T-helper 2 cell treated with Interferon-gamma antibody and Interleukin-4, amounts not matched to agents 5 μg/mL and 100 μg/mL, for 36 hours (primary cell): ENCODE data around the gene SMC1A.
"Not testable (repeated sequence)": the region's sequence is repeated elsewhere in the genome, so short reads cannot be mapped to it uniquely, and the experiment has no call there.

Experiments
- DNase-seq: peaks from one replicate; pipeline ENCODE4 v3.0.0; 2021; ENCODE audit warnings: low spot score
- H3K27ac Mint-ChIP-seq: one replicate; pipeline ENCODE4 v1.8.0; 2021; ENCODE audit warnings: mild to moderate bottlenecking, mixed read lengths
- H3K27me3 Mint-ChIP-seq: one replicate; pipeline ENCODE4 v1.8.0; 2021; ENCODE audit warnings: low read depth, mixed read lengths
- H3K36me3 Mint-ChIP-seq: one replicate; pipeline ENCODE4 v1.8.0; 2021; ENCODE audit warnings: low read depth, mixed read lengths
- H3K4me1 Mint-ChIP-seq: one replicate; pipeline ENCODE4 v1.8.0; 2021; ENCODE audit warnings: low read depth, mixed read lengths
- H3K4me3 Mint-ChIP-seq: one replicate; pipeline ENCODE4 v1.8.0; 2022; ENCODE audit warnings: mild to moderate bottlenecking, moderate library complexity, mixed read lengths
- H3K9me3 Mint-ChIP-seq: one replicate; pipeline ENCODE4 v1.8.0; 2021; ENCODE audit warnings: mixed read lengths

The SMC1A gene

GRCh38 chrX:53422086-53422860 is at the start of gene SMC1A:
TSS of gene SMC1A (minus strand) at chrX:53422654. CDS start at chrX:53422600, 54 bp downstream.
- peak; percentile 93 for DNase-seq
- Mint-ChIP-seq H3K36me3 (peaks cover 18% of the 10 kb centered on the region), H3K4me3 (peak within 1 kb of the TSS; percentile 87), H3K4me1 (peaks cover 22% of the 10 kb centered on the region), H3K27me3 (no peaks in the 10 kb centered on the region), H3K27ac (peak within 1 kb of the TSS; percentile 97), H3K9me3 (no peaks in the 10 kb centered on the region)

GRCh38 chrX:53471346-53471745 is 48.9 kb upstream of the SMC1A start:
- Mint-ChIP-seq H3K4me3 (no peak overlapping the region), H3K27me3 (peaks cover 5% of the 10 kb centered on the region), H3K36me3 (no peaks in the 10 kb centered on the region), H3K9me3 (no peaks in the 10 kb centered on the region), H3K27ac (no peak overlapping the region), H3K4me1 (no peaks in the 10 kb centered on the region)
- DNase-seq = no peak

DNA sequence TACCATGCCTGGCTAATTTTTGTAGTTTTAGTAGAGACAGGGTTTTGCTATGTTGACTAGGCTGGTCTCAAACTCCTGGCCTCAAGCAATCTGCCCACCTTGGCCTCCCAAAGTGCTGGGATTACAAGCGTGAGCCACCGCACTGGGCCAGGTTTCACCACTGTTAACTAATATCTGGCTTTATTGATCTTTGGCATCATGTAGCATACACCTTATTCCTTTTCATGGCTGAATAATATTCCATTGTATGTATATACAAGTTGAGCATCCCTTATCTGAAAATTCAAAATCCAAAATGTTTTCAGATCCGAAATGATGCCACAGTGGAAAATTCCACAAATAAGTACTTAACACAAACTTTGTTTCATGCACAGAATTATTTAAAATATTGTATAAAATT is 46.2 kb upstream of the SMC1A start:
- H3K9me3 Mint-ChIP-seq, H3K4me3 Mint-ChIP-seq, H3K27me3 Mint-ChIP-seq, DNase-seq, H3K4me1 Mint-ChIP-seq, H3K27ac Mint-ChIP-seq, H3K36me3 Mint-ChIP-seq: not testable (repeated sequence)

DNA sequence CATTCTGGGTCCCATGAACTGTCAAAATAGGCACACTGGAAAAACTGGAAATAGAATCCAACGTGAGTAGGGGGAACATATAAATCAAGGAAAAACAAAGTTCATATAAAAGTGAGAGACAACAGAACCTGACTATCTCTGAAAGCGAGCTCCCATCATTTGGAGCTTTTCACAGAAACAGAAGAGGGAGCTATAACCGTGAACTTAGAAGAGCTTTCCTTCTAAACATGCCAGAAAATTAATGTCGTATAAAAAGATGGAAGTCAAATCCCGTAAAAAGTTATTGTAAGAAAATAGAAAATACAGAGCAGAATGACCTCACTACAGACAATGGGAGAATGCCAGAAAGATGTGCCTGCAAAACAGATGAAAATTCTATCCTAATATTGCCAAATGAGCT is 35.6 kb upstream of the SMC1A start:
- Mint-ChIP-seq H3K9me3 (no peaks in the 10 kb centered on the region), H3K27me3 (peaks cover 15% of the 10 kb centered on the region), H3K4me3 (no peak overlapping the region), H3K4me1 (no peaks in the 10 kb centered on the region), H3K36me3 (no peaks in the 10 kb centered on the region), H3K27ac (no peak overlapping the region)
- no peak for DNase-seq

GRCh38 chrX:53456254-53456653 is 33.8 kb upstream of the SMC1A start:
- H3K4me1 Mint-ChIP-seq = no peaks in the 10 kb centered on the region

GRCh38 chrX:53452812-53453211 is 30.4 kb upstream of the SMC1A start:
- Mint-ChIP-seq H3K27ac (no peak overlapping the region), H3K9me3 (no peaks in the 10 kb centered on the region), H3K27me3 (peaks cover 8% of the 10 kb centered on the region), H3K4me3 (no peak overlapping the region), H3K4me1 (no peaks in the 10 kb centered on the region), H3K36me3 (no peaks in the 10 kb centered on the region)
- no peak for DNase-seq

More at GRCh38 chrX:53456254-53456653, 33.8 kb upstream of the SMC1A start:
- no peaks in the 10 kb centered on the region for H3K9me3 Mint-ChIP-seq
- peaks cover 13% of the 10 kb centered on the region for H3K27me3 Mint-ChIP-seq
- no peak overlapping the region for H3K4me3 Mint-ChIP-seq
- DNase-seq = no peak
- no peaks in the 10 kb centered on the region for H3K36me3 Mint-ChIP-seq
- no peak overlapping the region for H3K27ac Mint-ChIP-seq

DNA sequence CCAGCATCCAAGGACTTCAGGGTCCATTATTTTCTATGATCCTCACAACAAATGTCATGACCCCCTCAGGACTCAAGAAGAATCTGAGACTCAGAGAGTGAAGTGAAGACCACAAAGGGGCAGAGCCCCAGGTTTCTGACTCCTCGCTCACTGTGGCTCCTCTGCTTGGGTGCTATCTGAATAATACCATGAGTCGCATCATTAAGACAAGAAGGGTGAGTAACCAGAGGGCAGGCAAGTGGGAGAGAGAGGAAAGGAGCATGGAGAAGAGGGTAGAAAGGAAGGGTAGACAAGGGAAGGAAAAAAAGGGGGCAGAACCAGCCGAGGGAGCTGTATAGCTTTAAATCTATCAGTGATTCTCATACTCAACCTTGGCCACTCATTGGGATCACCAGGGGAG is 27.2 kb upstream of the SMC1A start:
- no peaks in the 10 kb centered on the region for H3K27me3 Mint-ChIP-seq
- no peaks in the 10 kb centered on the region for H3K9me3 Mint-ChIP-seq
- no peak overlapping the region for H3K27ac Mint-ChIP-seq
- H3K4me1 Mint-ChIP-seq = peaks cover 1% of the 10 kb centered on the region
- H3K36me3 Mint-ChIP-seq = no peaks in the 10 kb centered on the region
- no peak for DNase-seq
- no peak overlapping the region for H3K4me3 Mint-ChIP-seq

DNA sequence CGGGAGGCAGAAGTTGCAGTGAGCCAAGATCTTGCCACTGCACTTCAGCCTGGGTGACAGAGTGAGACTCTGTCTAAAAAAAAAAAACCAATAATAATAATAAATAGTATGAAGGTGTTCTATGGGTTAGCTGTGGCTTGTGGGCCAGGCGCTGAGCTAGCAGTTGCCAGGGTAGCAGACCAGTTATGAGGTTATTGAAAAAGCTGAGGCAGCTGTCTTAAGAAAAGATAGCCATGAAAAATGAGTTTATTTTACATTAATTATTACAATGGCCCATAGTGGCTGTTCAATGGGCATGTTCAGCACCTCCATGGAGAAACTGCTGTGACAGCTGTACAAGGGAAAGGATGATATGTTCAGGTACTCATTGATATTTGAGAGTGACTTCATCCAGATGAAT is 25.0 kb upstream of the SMC1A start:
- no peaks in the 10 kb centered on the region for H3K36me3 Mint-ChIP-seq
- no peak for DNase-seq
- H3K4me1 Mint-ChIP-seq = peaks cover 1% of the 10 kb centered on the region
- H3K4me3 Mint-ChIP-seq = no peak overlapping the region
- H3K27me3 Mint-ChIP-seq = no peaks in the 10 kb centered on the region
- H3K27ac Mint-ChIP-seq = no peak overlapping the region
- no peaks in the 10 kb centered on the region for H3K9me3 Mint-ChIP-seq

DNA sequence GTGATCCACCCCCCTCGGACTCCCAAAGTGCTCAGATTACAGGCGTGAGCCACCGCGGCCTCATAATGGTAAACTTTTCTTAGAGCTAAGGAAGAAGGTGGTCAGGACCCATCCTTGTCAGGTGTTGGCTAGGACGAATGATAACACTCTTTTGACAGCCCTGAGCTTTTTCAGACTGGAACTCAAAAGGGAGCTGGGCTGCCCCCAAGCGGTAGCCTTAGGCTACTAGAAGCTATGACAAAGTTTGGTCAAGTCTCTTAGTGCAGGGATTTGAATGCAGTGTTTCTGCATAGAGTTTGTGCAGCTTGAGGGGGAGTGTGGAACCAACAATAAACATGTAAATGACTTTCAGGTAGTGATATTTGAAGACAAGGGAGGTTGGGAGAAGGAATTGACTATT is 23.5 kb upstream of the SMC1A start:
- peak; percentile 29 for DNase-seq
- Mint-ChIP-seq H3K4me1 (peaks cover 11% of the 10 kb centered on the region), H3K27ac (no peak overlapping the region), H3K4me3 (no peak overlapping the region), H3K9me3 (no peaks in the 10 kb centered on the region), H3K27me3 (no peaks in the 10 kb centered on the region), H3K36me3 (no peaks in the 10 kb centered on the region)

DNA sequence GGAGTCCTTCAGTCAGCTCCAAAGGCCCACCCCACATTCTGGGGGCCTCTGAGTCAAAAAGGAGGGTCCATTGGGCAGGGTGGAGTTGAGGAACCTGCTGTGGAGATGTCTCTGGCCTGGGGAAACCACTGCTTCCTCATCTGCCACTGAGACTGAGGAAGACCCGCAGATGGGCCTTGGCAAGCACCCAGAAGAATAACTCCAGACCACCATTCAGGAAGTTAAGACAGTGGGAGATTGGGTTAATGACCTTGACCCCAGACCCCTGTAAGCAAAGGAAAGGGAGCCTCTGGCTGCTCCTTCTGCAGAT is 19.8 kb upstream of the SMC1A start:
- H3K4me1 Mint-ChIP-seq = peaks cover 34% of the 10 kb centered on the region
- no peaks in the 10 kb centered on the region for H3K27me3 Mint-ChIP-seq
- H3K36me3 Mint-ChIP-seq = no peaks in the 10 kb centered on the region
- DNase-seq = no peak
- H3K9me3 Mint-ChIP-seq = no peaks in the 10 kb centered on the region
- no peak overlapping the region for H3K27ac Mint-ChIP-seq
- H3K4me3 Mint-ChIP-seq = peak overlapping the region; percentile 86

GRCh38 chrX:53441531-53442321 is 19.3 kb upstream of the SMC1A start:
- Mint-ChIP-seq H3K4me1 (peaks cover 36% of the 10 kb centered on the region), H3K36me3 (no peaks in the 10 kb centered on the region), H3K9me3 (no peaks in the 10 kb centered on the region), H3K27ac (peak overlapping the region; percentile 80), H3K27me3 (no peaks in the 10 kb centered on the region), H3K4me3 (peak overlapping the region; percentile 86)
- peak; percentile 81 for DNase-seq

DNA sequence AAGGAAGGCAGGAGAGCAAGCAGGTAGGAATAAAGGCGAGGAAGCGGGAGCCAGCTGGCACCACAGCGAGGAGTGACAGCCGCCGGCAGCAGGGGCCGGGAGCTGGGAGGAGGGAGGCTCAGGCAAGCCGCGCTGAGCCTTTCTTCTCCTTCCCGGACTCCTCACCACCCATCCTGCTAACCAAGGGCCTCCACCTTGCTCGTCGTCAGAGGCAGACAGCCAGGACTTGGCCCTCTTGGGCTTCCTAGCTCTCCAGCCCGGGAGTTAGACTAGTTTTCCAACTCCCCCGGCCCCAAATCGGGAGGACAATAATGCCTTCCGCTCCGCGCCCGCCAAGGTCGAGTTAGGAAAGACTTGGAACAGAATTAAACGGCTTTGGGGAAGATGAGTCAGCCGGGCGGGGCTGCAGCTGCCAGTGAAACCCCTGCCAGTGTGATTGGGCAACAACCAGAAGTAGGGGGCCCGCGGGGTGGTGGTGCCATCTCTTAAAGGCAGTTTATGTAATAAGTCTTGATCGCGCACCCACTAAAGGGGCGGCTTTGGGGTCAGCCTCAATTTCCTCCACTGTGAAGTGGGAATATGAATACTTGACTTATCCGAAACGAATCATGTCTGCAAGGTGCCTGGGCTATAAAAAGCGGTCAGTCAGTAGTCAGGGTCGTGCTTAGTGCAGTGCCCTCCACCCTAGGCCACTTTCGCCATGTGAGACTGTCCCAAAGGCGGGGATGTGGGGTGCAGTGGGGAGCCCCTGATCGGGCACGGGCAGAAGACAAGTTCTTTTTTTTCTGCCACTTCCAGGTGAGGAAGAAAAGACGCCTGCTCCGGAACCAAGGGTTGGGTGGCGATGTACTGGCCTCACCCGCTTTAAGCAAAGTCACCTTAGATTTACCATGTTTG is 18.4 kb upstream of the SMC1A start:
- peak; percentile 32 for DNase-seq
- no peaks in the 10 kb centered on the region for H3K9me3 Mint-ChIP-seq
- peak overlapping the region; percentile 86 for H3K4me3 Mint-ChIP-seq
- no peaks in the 10 kb centered on the region for H3K27me3 Mint-ChIP-seq
- H3K27ac Mint-ChIP-seq = peak overlapping the region; percentile 89
- H3K4me1 Mint-ChIP-seq = peaks cover 38% of the 10 kb centered on the region
- no peaks in the 10 kb centered on the region for H3K36me3 Mint-ChIP-seq

DNA sequence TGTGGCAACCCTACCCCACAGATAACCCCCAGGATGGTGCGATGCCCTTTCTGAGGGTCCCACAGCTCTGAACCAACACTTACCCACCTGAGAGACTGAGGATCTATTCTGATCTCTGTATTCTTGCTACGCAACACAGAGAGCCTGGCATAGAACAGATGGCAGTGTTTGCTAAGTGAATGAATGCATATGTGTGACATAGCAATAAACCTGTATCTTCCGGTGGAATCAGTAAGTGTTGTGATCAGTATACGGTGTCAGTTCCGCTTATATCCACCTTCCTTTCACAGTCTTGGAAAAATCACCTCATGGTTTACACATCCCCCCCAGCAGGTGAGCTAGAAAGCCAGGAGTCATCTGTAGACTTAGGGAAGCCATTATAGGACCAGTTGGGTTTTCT is 17.6 kb upstream of the SMC1A start:
- Mint-ChIP-seq H3K4me1 (peaks cover 41% of the 10 kb centered on the region), H3K4me3 (peak overlapping the region; percentile 69), H3K27me3 (no peaks in the 10 kb centered on the region), H3K27ac (peak overlapping the region; percentile 89), H3K36me3 (no peaks in the 10 kb centered on the region), H3K9me3 (no peaks in the 10 kb centered on the region)
- DNase-seq = no peak

DNA sequence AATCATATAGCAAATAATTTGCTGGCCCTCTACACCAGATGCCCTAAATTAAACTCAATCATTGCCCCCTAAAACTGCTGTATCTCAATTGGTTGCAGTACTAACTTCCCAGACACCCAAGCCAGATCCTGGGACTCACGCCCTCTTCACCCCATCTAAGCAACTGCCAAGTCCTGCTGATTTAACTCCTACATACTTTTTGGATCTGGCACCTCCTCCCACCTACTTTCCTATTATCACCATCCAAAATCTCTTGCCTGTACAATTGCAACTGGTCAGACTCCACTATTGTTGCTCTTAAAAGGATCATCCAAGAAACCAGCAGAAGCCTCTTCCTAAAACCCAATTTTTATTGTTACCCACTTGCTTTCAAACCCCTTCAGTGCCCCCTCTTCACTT is 16.4 kb upstream of the SMC1A start:
- Mint-ChIP-seq H3K27ac (peak overlapping the region; percentile 70), H3K4me3 (peak overlapping the region; percentile 33), H3K9me3 (no peaks in the 10 kb centered on the region), H3K36me3 (peaks cover 2% of the 10 kb centered on the region), H3K27me3 (no peaks in the 10 kb centered on the region), H3K4me1 (peaks cover 47% of the 10 kb centered on the region)
- no peak for DNase-seq
